SK-N-SH (cell line): ENCODE measurements around the gene LIN7A. TPM values are rescaled to one million over a fixed set of nuclear protein-coding genes. Genes with fewer than 3 reads are reported as not detected.

Experiments used
- CTCF ChIA-PET: fragments of 300-600, 350-600 bp; formaldehyde crosslinking; extraction: SDS; loops from one replicate; lab custom pipeline; 2021; lab: Yijun Ruan, JAX
- POLR2A ChIA-PET: fragments of 350-600 bp; sonication (Branson Sonifier 250); formaldehyde crosslinking; extraction: SDS; loops from one replicate; lab custom pipeline; 2020; ENCODE audit warnings: antibody characterized with exemption, inconsistent platforms; lab: Yijun Ruan, JAX
- DNase-seq: peaks from one replicate; pipeline ENCODE4 v3.0.0; 2012
- H2AFZ ChIP-seq: fragments of 200-600 bp; sonication (generic); 2 replicates; pipeline ENCODE4 v1.8.1; 2016; ENCODE audit warnings: antibody characterized with exemption, mild to moderate bottlenecking, low read depth
- H3F3A ChIP-seq: fragments of 200-600 bp; sonication (generic); replicated peaks from 2 replicates; pipeline ENCODE3; 2016; ENCODE audit warnings: antibody characterized with exemption, mild to moderate bottlenecking; ENCODE audit not compliant: insufficient read depth
- H3K27ac ChIP-seq, 2 experiments: fragments of 200-500 bp in 1 of 2; fragments of 200-600 bp in 1 of 2; sonication (Bioruptor generic) in 1 of 2; sonication (generic), shearing (Covaris generic) in 1 of 2; 2 replicates each; pipeline versions ENCODE4 v1.5.1 to v1.6.1; 2014 to 2016; ENCODE audit warnings: low read depth in 2 of 2, inconsistent platforms in 1 of 2, low read length in 1 of 2, mild to moderate bottlenecking in 1 of 2, mixed read lengths in 1 of 2
- H3K27me3 ChIP-seq: fragments of 200-600 bp; sonication (generic), shearing (Covaris generic); 2 replicates; pipeline ENCODE4 v1.6.1; 2016; ENCODE audit warnings: mixed run types; ENCODE audit not compliant: insufficient read depth
- H3K36me3 ChIP-seq, 2 experiments: fragments of 200-500 bp in 1 of 2; fragments of 200-600 bp in 1 of 2; sonication (Bioruptor generic) in 1 of 2; sonication (generic) in 1 of 2; replicated peaks in 1 of 2; 2 replicates each; pipeline versions ENCODE3 to v1.5.1; 2014 to 2016; ENCODE audit warnings: low read length in 1 of 2, mild to moderate bottlenecking in 1 of 2; ENCODE audit not compliant: insufficient read depth in 2 of 2, control insufficient read depth in 1 of 2
- H3K4me1 ChIP-seq, 2 experiments: fragments of 200-500 bp in 1 of 2; fragments of 200-600 bp in 1 of 2; sonication (Bioruptor generic) in 1 of 2; sonication (generic), shearing (Covaris generic) in 1 of 2; 2 replicates each; pipeline versions ENCODE4 v1.5.1 to v1.6.1; 2014 to 2016; ENCODE audit warnings: low read depth in 1 of 2, low read length in 1 of 2, mixed run types in 1 of 2; ENCODE audit not compliant: insufficient read depth in 2 of 2, control insufficient read depth in 1 of 2
- H3K4me2 ChIP-seq: fragments of 200-600 bp; sonication (generic), shearing (Covaris generic); 2 replicates; pipeline ENCODE4 v1.6.1; 2017; ENCODE audit warnings: mixed run types
- H3K4me3 ChIP-seq, 2 experiments: fragments of 200-500 bp in 1 of 2; fragments of 200-600 bp in 1 of 2; sonication (Bioruptor generic) in 1 of 2; sonication (generic), shearing (Covaris generic) in 1 of 2; 2 replicates each; pipeline versions ENCODE4 v1.5.1 to v1.8.1; 2014 to 2016; ENCODE audit warnings: low read depth in 2 of 2, inconsistent platforms in 1 of 2, low read length in 1 of 2, mild to moderate bottlenecking in 1 of 2, mixed read lengths in 1 of 2, moderate library complexity in 1 of 2
- H3K79me2 ChIP-seq: fragments of 200-600 bp; sonication (generic); 2 replicates; pipeline ENCODE4 v1.8.1; 2017; ENCODE audit warnings: mild to moderate bottlenecking; ENCODE audit not compliant: insufficient read depth
- H3K9ac ChIP-seq: fragments of 200-600 bp; sonication (generic); 2 replicates; pipeline ENCODE4 v1.6.1; 2017; ENCODE audit warnings: mixed run types
- H3K9me2 ChIP-seq: fragments of 200-600 bp; sonication (generic); 2 replicates; pipeline ENCODE4 v1.6.1; 2017; ENCODE audit warnings: mixed run types
- H3K9me3 ChIP-seq: fragments of 200-600 bp; sonication (generic); 2 replicates; pipeline ENCODE4 v1.6.1; 2017; ENCODE audit warnings: mixed run types, mild to moderate bottlenecking, moderate library complexity
- H4K20me1 ChIP-seq: fragments of 200-600 bp; sonication (generic); 2 replicates; pipeline ENCODE4 v1.6.1; 2017; ENCODE audit warnings: mild to moderate bottlenecking, mixed run types; ENCODE audit not compliant: insufficient read depth
- EP300 ChIP-seq, 2 experiments: IDR thresholded peaks; 2 replicates each; pipeline versions ENCODE4 v1.4.0 to v1.6.1; 2012; ENCODE audit warnings: borderline replicate concordance in 1 of 2, low read depth in 1 of 2, low read length in 1 of 2
- FOSL2 ChIP-seq: IDR thresholded peaks from 2 replicates; pipeline ENCODE4 v1.4.0; 2012; ENCODE audit warnings: low read depth, mild to moderate bottlenecking, moderate library complexity, borderline replicate concordance
- FOXJ3 ChIP-seq: sonication (generic); formaldehyde crosslinking; IDR thresholded peaks from 2 replicates; pipeline ENCODE4 v1.5.1; 2020; ENCODE audit warnings: mild to moderate bottlenecking, missing genetic modification reagents
- GATA2 ChIP-seq: sonication (generic); formaldehyde crosslinking; IDR thresholded peaks from 2 replicates; pipeline ENCODE4 v1.5.0; 2020; ENCODE audit warnings: mild to moderate bottlenecking, missing genetic modification reagents
- IRF3 ChIP-seq: fragments of 150-350 bp; IDR thresholded peaks from 2 replicates; pipeline ENCODE4 v1.6.1; 2016; ENCODE audit warnings: mild to moderate bottlenecking, low read depth, low read length
- JUND ChIP-seq: IDR thresholded peaks from 2 replicates; pipeline ENCODE4 v1.4.0; 2012
- NFIC ChIP-seq: IDR thresholded peaks from 2 replicates; pipeline ENCODE4 v1.4.0; 2012; ENCODE audit warnings: borderline replicate concordance
- REST ChIP-seq: IDR thresholded peaks from 2 replicates; pipeline ENCODE4 v1.6.1; 2012; ENCODE audit warnings: mild to moderate bottlenecking, low read depth, low read length, moderate library complexity
- SMC3 ChIP-seq: IDR thresholded peaks from 2 replicates; pipeline ENCODE4 v1.6.1; 2012; ENCODE audit warnings: low read depth, low read length, improper control_type of control experiment
- TCF12 ChIP-seq: IDR thresholded peaks from 2 replicates; pipeline ENCODE4 v1.4.0; 2012
- USF1 ChIP-seq: IDR thresholded peaks from 2 replicates; pipeline ENCODE4 v1.4.0; 2012; ENCODE audit warnings: low read depth, borderline replicate concordance
- ZBTB33 ChIP-seq: IDR thresholded peaks from 2 replicates; pipeline ENCODE4 v1.4.0; 2012; ENCODE audit warnings: low read depth, borderline replicate concordance
- WGBS: methylation state at CpG from one replicate; pipeline ENCODE4 v1.1.6; 2017; ENCODE audit warnings: low lambda C conversion rate; 5-methylcytosine and 5-hydroxymethylcytosine counted together
- polyA plus RNA-seq, 3 experiments: library from polyadenylated mRNA; depleted of rRNA; stranded (reverse); fragments of >200 nt; gene quantifications; 2 replicates each; pipeline ENCODE4 v1.2.3, GENCODE V29; 2012

The LIN7A gene
- polyA plus RNA-seq, 1 of the 3 experiments (the other 2 are of a cell fraction), result not detected

GRCh38 chr12:80935111-80935510, 2.6 kb downstream of the LIN7A start:
- Histone ChIP-seq H3K4me2 (no peak overlapping the region), H3K9ac (no peak overlapping the region), H3K36me3 (no peaks in the 10 kb centered on the region), H3K9me2 (no peaks in the 10 kb centered on the region), H3K4me3 (no peak overlapping the region), H3F3A (no peaks in the 10 kb centered on the region), H3K79me2 (no peaks in the 10 kb centered on the region; the same call in 1 of the 2 replicates), H4K20me1 (no peaks in the 10 kb centered on the region), H2AFZ (no peak overlapping the region), H3K9me3 (no peaks in the 10 kb centered on the region), H3K27me3 (peaks cover 59% of the 10 kb centered on the region), H3K27ac (no peak overlapping the region), H3K4me1 (no peaks in the 10 kb centered on the region; a peak in 1 of 4 replicates)
- ChIA-PET CTCF (no interaction called here), POLR2A (no interaction called here)
- no peak for TF ChIP-seq EP300 (IDR thresholded peaks at IDR 0.05; ENCODE audit: borderline replicate concordance in 1 of 2, low read depth in 1 of 2, low read length in 1 of 2)
- no peak for TF ChIP-seq NFIC
- TF ChIP-seq FOSL2, result no peak
- TF ChIP-seq IRF3, result no peak
- TF ChIP-seq ZBTB33, result no peak
- 12% methylated on average over 2 of the region's 2 CpGs for WGBS
- DNase-seq, result no peak

- H3K27me3 ChIP-seq, result peaks cover 3% of the 10 kb centered on the region
- no peaks in the 10 kb centered on the region for H3K79me2 ChIP-seq
- H3F3A ChIP-seq, result no peaks in the 10 kb centered on the region
- WGBS, result 0% methylated on average over 1 of the region's 1 CpG
- H4K20me1 ChIP-seq, result no peaks in the 10 kb centered on the region
- H3K9me2 ChIP-seq, result no peaks in the 10 kb centered on the region
- H3K4me3 ChIP-seq, result no peak overlapping the region
- no peak overlapping the region for H3K4me2 ChIP-seq
- H3K36me3 ChIP-seq, result no peaks in the 10 kb centered on the region
- H3K4me1 ChIP-seq, result no peaks in the 10 kb centered on the region
- ChIA-PET POLR2A (no interaction called here), CTCF (no interaction called here)
- DNase-seq, result no peak
- no peaks in the 10 kb centered on the region for H3K9me3 ChIP-seq
- no peak overlapping the region for H3K9ac ChIP-seq
- no peak overlapping the region for H2AFZ ChIP-seq
- H3K27ac ChIP-seq, result no peak overlapping the region
- TF ChIP-seq NFIC (no peak), ZBTB33 (no peak), FOSL2 (no peak), JUND (no peak), TCF12 (no peak), GATA2 (CRISPR knock-in tag) (no peak), IRF3 (no peak), REST (no peak), SMC3 (no peak), FOXJ3 (no peak), USF1 (no peak)
Measured at GRCh38 chr12:80925983-80926382, 11.8 kb downstream of the LIN7A start.
